SK-N-SH (cell line): Measurements from ENCODE around the gene B4GALT6. TPM values are rescaled to one million over a fixed set of nuclear protein-coding genes. Genes with fewer than 3 reads are reported as not detected.

Source experiments
- CTCF ChIA-PET: fragments of 300-600, 350-600 bp; formaldehyde crosslinking; extraction: SDS; loops from one replicate; lab custom pipeline; 2021; lab: Yijun Ruan, JAX
- POLR2A ChIA-PET: fragments of 350-600 bp; sonication (Branson Sonifier 250); formaldehyde crosslinking; extraction: SDS; loops from one replicate; lab custom pipeline; 2020; ENCODE audit warnings: antibody characterized with exemption, inconsistent platforms; lab: Yijun Ruan, JAX
- DNase-seq: peaks from one replicate; pipeline ENCODE4 v3.0.0; 2012
- H2AFZ ChIP-seq: fragments of 200-600 bp; sonication (generic); 2 replicates; pipeline ENCODE4 v1.8.1; 2016; ENCODE audit warnings: antibody characterized with exemption, mild to moderate bottlenecking, low read depth
- H3F3A ChIP-seq: fragments of 200-600 bp; sonication (generic); replicated peaks from 2 replicates; pipeline ENCODE3; 2016; ENCODE audit warnings: antibody characterized with exemption, mild to moderate bottlenecking; ENCODE audit not compliant: insufficient read depth
- H3K27ac ChIP-seq, 2 experiments: fragments of 200-500 bp in 1 of 2; fragments of 200-600 bp in 1 of 2; sonication (Bioruptor generic) in 1 of 2; sonication (generic), shearing (Covaris generic) in 1 of 2; 2 replicates each; pipeline versions ENCODE4 v1.5.1 to v1.6.1; 2014 to 2016; ENCODE audit warnings: low read depth in 2 of 2, inconsistent platforms in 1 of 2, low read length in 1 of 2, mild to moderate bottlenecking in 1 of 2, mixed read lengths in 1 of 2
- H3K27me3 ChIP-seq: fragments of 200-600 bp; sonication (generic), shearing (Covaris generic); 2 replicates; pipeline ENCODE4 v1.6.1; 2016; ENCODE audit warnings: mixed run types; ENCODE audit not compliant: insufficient read depth
- H3K36me3 ChIP-seq, 2 experiments: fragments of 200-500 bp in 1 of 2; fragments of 200-600 bp in 1 of 2; sonication (Bioruptor generic) in 1 of 2; sonication (generic) in 1 of 2; replicated peaks in 1 of 2; 2 replicates each; pipeline versions ENCODE3 to v1.5.1; 2014 to 2016; ENCODE audit warnings: low read length in 1 of 2, mild to moderate bottlenecking in 1 of 2; ENCODE audit not compliant: insufficient read depth in 2 of 2, control insufficient read depth in 1 of 2
- H3K4me1 ChIP-seq, 2 experiments: fragments of 200-500 bp in 1 of 2; fragments of 200-600 bp in 1 of 2; sonication (Bioruptor generic) in 1 of 2; sonication (generic), shearing (Covaris generic) in 1 of 2; 2 replicates each; pipeline versions ENCODE4 v1.5.1 to v1.6.1; 2014 to 2016; ENCODE audit warnings: low read depth in 1 of 2, low read length in 1 of 2, mixed run types in 1 of 2; ENCODE audit not compliant: insufficient read depth in 2 of 2, control insufficient read depth in 1 of 2
- H3K4me2 ChIP-seq: fragments of 200-600 bp; sonication (generic), shearing (Covaris generic); 2 replicates; pipeline ENCODE4 v1.6.1; 2017; ENCODE audit warnings: mixed run types
- H3K4me3 ChIP-seq, 2 experiments: fragments of 200-500 bp in 1 of 2; fragments of 200-600 bp in 1 of 2; sonication (Bioruptor generic) in 1 of 2; sonication (generic), shearing (Covaris generic) in 1 of 2; 2 replicates each; pipeline versions ENCODE4 v1.5.1 to v1.8.1; 2014 to 2016; ENCODE audit warnings: low read depth in 2 of 2, inconsistent platforms in 1 of 2, low read length in 1 of 2, mild to moderate bottlenecking in 1 of 2, mixed read lengths in 1 of 2, moderate library complexity in 1 of 2
- H3K79me2 ChIP-seq: fragments of 200-600 bp; sonication (generic); 2 replicates; pipeline ENCODE4 v1.8.1; 2017; ENCODE audit warnings: mild to moderate bottlenecking; ENCODE audit not compliant: insufficient read depth
- H3K9ac ChIP-seq: fragments of 200-600 bp; sonication (generic); 2 replicates; pipeline ENCODE4 v1.6.1; 2017; ENCODE audit warnings: mixed run types
- H3K9me2 ChIP-seq: fragments of 200-600 bp; sonication (generic); 2 replicates; pipeline ENCODE4 v1.6.1; 2017; ENCODE audit warnings: mixed run types
- H3K9me3 ChIP-seq: fragments of 200-600 bp; sonication (generic); 2 replicates; pipeline ENCODE4 v1.6.1; 2017; ENCODE audit warnings: mixed run types, mild to moderate bottlenecking, moderate library complexity
- H4K20me1 ChIP-seq: fragments of 200-600 bp; sonication (generic); 2 replicates; pipeline ENCODE4 v1.6.1; 2017; ENCODE audit warnings: mild to moderate bottlenecking, mixed run types; ENCODE audit not compliant: insufficient read depth
- CHD2 ChIP-seq: fragments of 150-350 bp; IDR thresholded peaks from 2 replicates; pipeline ENCODE4 v1.6.1; 2018; ENCODE audit warnings: low read length; ENCODE audit not compliant: partially characterized antibody
- CTCF ChIP-seq: fragments of 200-600 bp; sonication (generic); IDR thresholded peaks from 2 replicates; pipeline ENCODE4 v1.6.1; 2017; ENCODE audit warnings: antibody characterized with exemption, mild to moderate bottlenecking, moderate library complexity
- ELF1 ChIP-seq: IDR thresholded peaks from 2 replicates; pipeline ENCODE4 v1.4.0; 2012
- EZH2phosphoT487 ChIP-seq: fragments of 200-600 bp; sonication (generic); IDR thresholded peaks from 2 replicates; pipeline ENCODE4 v1.6.1; 2017; ENCODE audit warnings: low read depth, mixed run types, mild to moderate bottlenecking, antibody characterized with exemption, moderate library complexity, borderline replicate concordance
- FOXM1 ChIP-seq: IDR thresholded peaks from 2 replicates; pipeline ENCODE4 v1.4.0; 2012; ENCODE audit warnings: low read depth, mild to moderate bottlenecking
- GABPA ChIP-seq: IDR thresholded peaks from 2 replicates; pipeline ENCODE4 v1.4.0; 2012; ENCODE audit warnings: low read depth, mild to moderate bottlenecking
- GATA2 ChIP-seq: sonication (generic); formaldehyde crosslinking; IDR thresholded peaks from 2 replicates; pipeline ENCODE4 v1.5.0; 2020; ENCODE audit warnings: mild to moderate bottlenecking, missing genetic modification reagents
- MAX ChIP-seq: IDR thresholded peaks from 2 replicates; pipeline ENCODE4 v1.4.0; 2012; ENCODE audit warnings: low read depth
- MXI1 ChIP-seq: IDR thresholded peaks from 2 replicates; pipeline ENCODE4 v1.6.1; 2012; ENCODE audit warnings: mild to moderate bottlenecking, low read depth, low read length, improper control_type of control experiment
- NFIC ChIP-seq: IDR thresholded peaks from 2 replicates; pipeline ENCODE4 v1.4.0; 2012; ENCODE audit warnings: borderline replicate concordance
- NRF1 ChIP-seq: IDR thresholded peaks from 2 replicates; pipeline ENCODE4 v1.6.1; 2012; ENCODE audit warnings: low read depth, mild to moderate bottlenecking, low read length
- PBX3 ChIP-seq: IDR thresholded peaks from 2 replicates; pipeline ENCODE4; 2012
- RCOR1 ChIP-seq: fragments of 150-350 bp; IDR thresholded peaks from 2 replicates; pipeline ENCODE4 v1.6.1; 2017; ENCODE audit warnings: antibody characterized with exemption, low read length
- RFX5 ChIP-seq: IDR thresholded peaks from 2 replicates; pipeline ENCODE4 v1.6.1; 2012; ENCODE audit warnings: mild to moderate bottlenecking, improper control_type of control experiment, low read length
- SMC3 ChIP-seq: IDR thresholded peaks from 2 replicates; pipeline ENCODE4 v1.6.1; 2012; ENCODE audit warnings: low read depth, low read length, improper control_type of control experiment
- TAF1 ChIP-seq: IDR thresholded peaks from 2 replicates; pipeline ENCODE4 v1.6.1; 2012; ENCODE audit warnings: low read depth, mild to moderate bottlenecking, low read length, moderate library complexity, borderline replicate concordance
- TCF12 ChIP-seq: IDR thresholded peaks from 2 replicates; pipeline ENCODE4 v1.4.0; 2012
- USF1 ChIP-seq: IDR thresholded peaks from 2 replicates; pipeline ENCODE4 v1.4.0; 2012; ENCODE audit warnings: low read depth, borderline replicate concordance
- USF2 ChIP-seq: fragments of 150-350 bp; IDR thresholded peaks from 2 replicates; pipeline ENCODE4 v1.6.1; 2017; ENCODE audit warnings: antibody characterized with exemption, low read length, low read depth, borderline replicate concordance
- WGBS: methylation state at CpG from one replicate; pipeline ENCODE4 v1.1.6; 2017; ENCODE audit warnings: low lambda C conversion rate; 5-methylcytosine and 5-hydroxymethylcytosine counted together
- polyA plus RNA-seq, 3 experiments: library from polyadenylated mRNA; depleted of rRNA; stranded (reverse); fragments of >200 nt; gene quantifications; 2 replicates each; pipeline ENCODE4 v1.2.3, GENCODE V29; 2012

B4GALT6 gene
- polyA plus RNA-seq, 1 of the 3 experiments (the other 2 are of a cell fraction): 3.1 TPM

- TF ChIP-seq USF2 (no peak), RCOR1 (no peak), TAF1 (no peak), NRF1 (no peak)
- TF ChIP-seq, all 33 proteins: peak for 0
Observed at GRCh38 chr18:31686572-31686971, 2.2 kb upstream of the B4GALT6 start (continued).

GRCh38 chr18:31685097-31686082 lies 1.0 kb upstream of the B4GALT6 start:
- Histone ChIP-seq H2AFZ (peak overlapping the region; percentile 93), H3K9ac (peak overlapping the region; percentile 45; the same call in 1 of the 2 replicates), H3K79me2 (peaks cover 12% of the 10 kb centered on the region; the same call in 1 of the 2 replicates), H3K36me3 (no peaks in the 10 kb centered on the region), H3K4me1 (peaks cover 0 to 7% of the 10 kb centered on the region in 2 experiments; a peak in 3 of 4 replicates), H3F3A (peaks cover 4% of the 10 kb centered on the region), H3K27ac (peak overlapping the region in 1 of 2 experiments; percentile 84; a peak in 3 of 4 replicates), H3K4me2 (peak overlapping the region; percentile 70), H3K27me3 (no peaks in the 10 kb centered on the region), H3K9me2 (no peaks in the 10 kb centered on the region), H3K4me3 (peak overlapping the region; percentile 56 to 69), H4K20me1 (no peaks in the 10 kb centered on the region), H3K9me3 (no peaks in the 10 kb centered on the region)
- DNase-seq: peak; percentile 95
- 5% methylated on average over 34 of the region's 115 CpGs for WGBS
- POLR2A ChIA-PET: no interaction called here
- TF ChIP-seq SMC3 (peak; percentile 23), MAX (0 out of 2 replicates have a peak, but pooled peaks have one; percentile 14), TCF12 (no peak), EZH2phosphoT487 (no peak), USF1 (no peak), RFX5 (no peak), NRF1 (no peak), NFIC (no peak), GABPA (peak; percentile 52; the same call in 1 of the 2 replicates), CTCF (peak; percentile 48), MXI1 (no peak), PBX3 (no peak), GATA2 (CRISPR knock-in tag) (no peak), TAF1 (peak; percentile 36; the same call in 1 of the 2 replicates), FOXM1 (no peak), ELF1 (peak; percentile 20; the same call in 1 of the 2 replicates), CHD2 (peak; percentile 1)
- CTCF ChIA-PET: interaction anchor here (0.7 to 3.0 kb wide), 6 partner anchors 10 to 37 kb away, joined by 3 to 16 read pairs (median 3); no protein-coding TSS in a partner anchor
